Activated T-helper 2 cell treated with anti-CD3 and anti-CD28 coated beads, Interferon-gamma antibody, Interleukin-2, Interleukin-4, amounts not matched to agents 10 μg/mL and 5 μg/mL and 100 μg/mL, durations not matched to agents 14 hours and 24 hours and 36 hours (primary cell): ENCODE measurements around the gene RSPH3. TPM values are rescaled to one million over a fixed set of nuclear protein-coding genes. Genes with fewer than 3 reads are reported as not detected.
"Not testable (repeated sequence)": the region's sequence is repeated elsewhere in the genome, so short reads cannot be mapped to it uniquely, and the experiment has no call there.

Experiments used
- DNase-seq: peaks from one replicate; pipeline ENCODE4 v3.0.0; 2021; ENCODE audit warnings: low spot score
- H3K27ac Mint-ChIP-seq: one replicate; pipeline ENCODE4 v1.8.0; 2021; ENCODE audit warnings: mixed read lengths
- H3K27me3 Mint-ChIP-seq: one replicate; pipeline ENCODE4 v1.8.0; 2021; ENCODE audit warnings: low read depth, mixed read lengths
- H3K36me3 Mint-ChIP-seq: one replicate; pipeline ENCODE4 v1.8.0; 2021; ENCODE audit warnings: low read depth, mixed read lengths
- H3K4me1 Mint-ChIP-seq: one replicate; pipeline ENCODE4 v1.8.0; 2021; ENCODE audit warnings: low read depth, mixed read lengths
- H3K4me3 Mint-ChIP-seq: one replicate; pipeline ENCODE4 v1.8.0; 2021; ENCODE audit warnings: low read depth, mild to moderate bottlenecking, moderate library complexity, mixed read lengths
- H3K9me3 Mint-ChIP-seq: one replicate; pipeline ENCODE4 v1.8.0; 2021; ENCODE audit warnings: mixed read lengths
- intact Hi-C: fragments of 100-400 bp; cut with micrococcal nuclease; formaldehyde crosslinking; loops from one replicate; pipeline ENCODE4 v1.15.1; 2023
- total RNA-seq: library from RNA; stranded (reverse); gene quantifications from 2 replicates; pipeline ENCODE4 v1.2.3, GENCODE V29; 2022

Gene RSPH3
- total RNA-seq, 1 donor from 2014 or later, result 4.9 TPM

DNA sequence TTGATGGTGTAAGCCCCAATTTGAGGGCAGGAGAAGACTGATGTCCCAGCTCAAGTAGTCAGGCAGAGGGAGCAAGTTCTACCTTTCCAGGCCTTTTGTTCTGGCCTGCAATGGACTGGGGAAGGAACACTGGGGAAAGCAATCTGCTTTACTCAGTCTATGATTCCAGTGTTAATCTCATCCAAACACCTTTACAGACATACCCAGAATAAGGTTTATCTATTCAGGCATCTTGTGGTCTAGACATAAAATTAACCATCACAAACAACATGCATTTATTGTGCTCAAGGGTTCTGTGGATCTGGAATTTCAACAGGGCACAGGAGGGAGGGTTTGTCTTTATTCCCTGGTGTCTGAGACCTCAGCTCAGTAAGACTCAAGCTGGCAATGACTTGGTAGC lies 14.4 kb upstream of the RSPH3 start:
- Mint-ChIP-seq H3K27me3 (no peaks in the 10 kb centered on the region), H3K27ac (no peak overlapping the region), H3K36me3 (peaks cover 6% of the 10 kb centered on the region), H3K9me3 (no peaks in the 10 kb centered on the region), H3K4me3 (no peak overlapping the region), H3K4me1 (peaks cover 58% of the 10 kb centered on the region)
- intact Hi-C loops, result no loop called here
- DNase-seq, result no peak

DNA sequence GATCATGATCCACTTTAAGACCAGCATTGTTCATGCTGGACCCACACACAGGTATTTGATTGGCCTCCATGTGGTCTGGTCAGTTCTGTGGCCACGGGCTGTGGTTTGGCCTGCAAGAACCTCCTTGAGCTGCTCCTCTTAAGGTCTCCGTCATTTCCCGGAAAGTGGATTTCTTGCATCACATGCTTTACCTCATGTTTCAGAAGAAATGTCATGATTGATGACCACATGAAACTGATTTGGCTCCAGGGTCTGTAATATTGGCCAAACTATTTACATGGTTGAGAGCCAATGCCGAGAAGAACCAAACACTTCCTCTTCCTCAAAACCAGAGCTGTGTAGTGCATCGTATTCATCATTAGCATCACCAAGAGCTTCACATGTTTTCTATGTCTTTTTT lies 13.2 kb upstream of the RSPH3 start:
- no peak for DNase-seq
- intact Hi-C loops, result no loop called here
- Mint-ChIP-seq H3K27me3 (no peaks in the 10 kb centered on the region), H3K36me3 (peaks cover 3% of the 10 kb centered on the region), H3K9me3 (no peaks in the 10 kb centered on the region), H3K4me1 (peaks cover 52% of the 10 kb centered on the region), H3K27ac (no peak overlapping the region), H3K4me3 (no peak overlapping the region)

DNA sequence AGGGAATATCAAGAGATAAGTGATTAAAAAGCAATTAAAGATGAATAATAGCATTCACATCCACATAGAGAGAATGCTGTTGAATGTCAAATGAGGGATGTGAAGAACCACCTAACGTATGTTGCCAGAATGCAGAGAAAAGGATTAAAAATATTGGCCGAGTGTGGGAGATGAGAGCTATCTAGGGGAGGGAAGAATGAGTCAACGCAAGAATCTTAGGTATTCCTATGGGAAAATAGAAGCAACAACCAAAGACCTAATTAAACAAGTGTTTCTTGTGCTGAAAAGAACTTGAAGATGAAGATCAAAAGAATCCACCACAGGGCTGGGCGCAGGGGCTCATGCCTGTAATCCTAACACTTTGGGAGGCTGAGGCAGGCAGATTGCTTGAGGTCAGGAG lies 12.2 kb upstream of the RSPH3 start:
- no peaks in the 10 kb centered on the region for H3K27me3 Mint-ChIP-seq
- DNase-seq, result no peak
- intact Hi-C loops, result no loop called here
- peaks cover 3% of the 10 kb centered on the region for H3K36me3 Mint-ChIP-seq
- no peaks in the 10 kb centered on the region for H3K9me3 Mint-ChIP-seq
- peaks cover 49% of the 10 kb centered on the region for H3K4me1 Mint-ChIP-seq
- H3K27ac Mint-ChIP-seq, result no peak overlapping the region
- no peak overlapping the region for H3K4me3 Mint-ChIP-seq

DNA sequence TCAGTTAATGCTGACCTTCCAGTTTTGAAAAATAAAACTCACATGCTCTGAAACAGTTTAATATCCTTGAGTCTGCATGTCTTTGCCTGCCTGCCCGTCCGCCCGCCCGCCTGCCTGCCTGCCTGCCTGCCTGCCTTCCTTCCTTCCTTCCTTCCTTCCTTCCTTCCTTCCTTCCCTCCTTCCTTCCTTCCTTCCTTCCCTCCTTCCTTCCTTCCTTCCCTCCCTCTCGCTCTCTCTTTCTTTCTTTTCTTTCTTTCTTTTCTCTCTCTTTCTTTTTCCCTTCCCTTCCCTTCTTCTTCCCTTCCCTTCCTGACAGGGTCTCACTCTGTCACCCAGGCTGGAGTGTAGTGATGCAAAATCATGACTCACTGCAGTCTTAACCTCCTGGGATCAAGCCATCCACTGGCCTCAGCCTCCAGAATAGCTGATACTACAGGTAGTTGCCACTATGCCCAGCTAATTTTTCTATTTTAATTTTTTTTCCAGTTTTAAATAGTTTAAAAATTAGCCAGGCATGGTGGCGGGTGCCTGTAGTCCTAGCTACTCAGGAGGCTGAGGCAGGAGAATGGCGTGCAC lies 10.1 kb upstream of the RSPH3 start:
- DNase-seq, intact Hi-C loops, H3K9me3 Mint-ChIP-seq, H3K27me3 Mint-ChIP-seq, H3K27ac Mint-ChIP-seq, H3K36me3 Mint-ChIP-seq: not testable (repeated sequence)
- H3K4me1 Mint-ChIP-seq, result peaks cover 45% of the 10 kb centered on the region
- H3K4me3 Mint-ChIP-seq, result peak overlapping the region; percentile 3

DNA sequence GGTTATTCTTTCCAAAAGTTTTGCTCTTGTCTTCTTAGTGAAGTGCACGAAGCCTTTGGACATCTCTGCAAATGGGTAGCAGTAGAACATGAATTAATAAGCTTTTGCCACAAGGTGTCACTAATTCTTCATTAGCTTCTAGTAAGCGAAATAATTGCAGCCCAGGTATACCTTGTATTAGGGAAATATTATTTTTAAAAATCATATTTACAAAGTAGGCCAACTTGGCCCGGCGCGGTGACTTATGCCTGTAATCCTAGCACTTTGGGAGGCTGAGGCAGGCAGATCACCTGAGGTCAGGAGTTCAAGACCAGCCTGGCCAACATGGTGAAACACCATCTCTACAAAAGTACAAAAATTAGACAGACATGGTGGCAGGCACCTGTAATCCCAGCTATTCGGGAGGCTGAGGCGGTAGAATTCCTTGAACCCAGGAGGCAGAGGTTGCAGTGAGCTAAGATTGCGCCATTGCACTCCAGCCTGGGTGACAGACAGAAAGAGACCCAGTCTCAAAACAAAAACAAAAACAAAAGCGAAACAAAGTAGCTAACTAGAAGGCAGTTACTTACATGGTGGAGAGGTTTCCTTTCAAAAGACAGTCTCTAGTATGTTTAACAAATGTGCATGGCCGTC lies 8.8 kb upstream of the RSPH3 start:
- peaks cover 3% of the 10 kb centered on the region for H3K36me3 Mint-ChIP-seq
- no peak overlapping the region for H3K4me3 Mint-ChIP-seq
- intact Hi-C loops, result loop anchor here (1.0 kb wide), 3 partner anchors 8 to 126 kb away; partner anchors contain the start of gene RSPH3
- no peak overlapping the region for H3K27ac Mint-ChIP-seq
- no peaks in the 10 kb centered on the region for H3K27me3 Mint-ChIP-seq
- no peaks in the 10 kb centered on the region for H3K9me3 Mint-ChIP-seq
- DNase-seq, result no peak
- peaks cover 35% of the 10 kb centered on the region for H3K4me1 Mint-ChIP-seq

DNA sequence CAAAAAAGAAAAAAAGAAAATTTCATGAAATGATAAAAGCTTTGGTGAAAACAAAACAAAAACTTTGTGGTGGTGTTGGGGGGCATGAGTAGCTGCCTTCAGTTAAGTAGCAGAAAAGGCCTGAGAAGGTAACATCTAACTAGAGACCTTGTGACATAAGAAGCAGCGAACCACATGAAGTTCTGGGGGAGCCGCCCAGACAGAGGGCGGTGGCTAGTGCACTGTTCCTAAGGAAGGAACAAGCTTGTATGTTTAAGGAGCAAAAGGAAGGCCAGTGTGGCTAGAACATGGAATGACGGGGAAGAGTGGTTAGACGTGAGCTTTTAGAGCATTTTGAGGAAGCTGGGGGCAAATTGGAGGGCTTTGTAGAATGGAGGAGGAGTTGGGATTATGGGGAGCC lies 7.5 kb upstream of the RSPH3 start:
- no peak for DNase-seq
- Mint-ChIP-seq H3K9me3 (no peaks in the 10 kb centered on the region), H3K27me3 (no peaks in the 10 kb centered on the region), H3K36me3 (peaks cover 3% of the 10 kb centered on the region), H3K4me1 (peaks cover 31% of the 10 kb centered on the region), H3K4me3 (no peak overlapping the region), H3K27ac (no peak overlapping the region)
- intact Hi-C loops, result no loop called here

DNA sequence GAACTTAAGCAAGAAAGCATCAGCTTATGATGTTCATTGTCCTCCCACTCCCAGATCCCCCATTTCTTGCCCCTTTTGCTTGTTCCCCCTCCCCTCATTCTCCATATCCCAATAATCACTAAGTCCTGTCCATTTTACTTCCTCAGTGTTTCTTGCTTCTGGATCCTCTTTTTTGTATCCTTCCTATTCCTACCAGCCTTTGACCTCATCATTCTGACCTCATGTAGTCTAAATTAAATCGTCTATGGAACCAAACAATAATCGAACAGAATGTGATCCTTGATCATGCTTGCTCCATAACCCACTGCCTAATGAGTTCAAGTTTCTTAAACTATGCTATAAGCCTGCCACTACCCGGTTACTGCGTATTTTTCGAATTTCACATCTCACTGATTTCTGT lies 5.4 kb upstream of the RSPH3 start:
- no peak overlapping the region for H3K27ac Mint-ChIP-seq
- intact Hi-C loops, result no loop called here
- no peak overlapping the region for H3K4me3 Mint-ChIP-seq
- peaks cover 37% of the 10 kb centered on the region for H3K4me1 Mint-ChIP-seq
- no peaks in the 10 kb centered on the region for H3K36me3 Mint-ChIP-seq
- H3K27me3 Mint-ChIP-seq, result no peaks in the 10 kb centered on the region
- H3K9me3 Mint-ChIP-seq, result no peaks in the 10 kb centered on the region
- DNase-seq, result no peak

DNA sequence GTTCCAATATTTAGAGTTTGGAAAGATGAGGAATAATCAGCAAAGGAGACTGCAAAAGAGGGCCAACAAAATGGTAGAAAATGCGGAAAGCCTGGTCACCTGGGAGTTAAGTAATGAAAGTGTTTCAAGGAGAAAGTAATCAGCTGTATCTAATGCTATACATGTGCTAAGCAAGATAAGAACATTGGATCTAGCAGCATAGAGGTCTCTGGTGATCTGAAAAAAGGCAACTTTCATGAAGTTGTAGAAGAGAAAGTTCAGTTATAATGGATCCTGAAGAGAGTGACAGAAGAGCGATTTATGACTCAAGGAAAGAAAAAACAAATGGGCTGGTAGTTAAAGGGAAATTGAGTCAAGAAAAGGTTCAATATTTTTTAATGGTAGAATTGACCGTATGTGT lies 4.6 kb upstream of the RSPH3 start:
- no peaks in the 10 kb centered on the region for H3K9me3 Mint-ChIP-seq
- DNase-seq, result no peak
- peaks cover 34% of the 10 kb centered on the region for H3K4me1 Mint-ChIP-seq
- no peak overlapping the region for H3K4me3 Mint-ChIP-seq
- intact Hi-C loops, result no loop called here
- no peaks in the 10 kb centered on the region for H3K27me3 Mint-ChIP-seq
- no peak overlapping the region for H3K27ac Mint-ChIP-seq
- no peaks in the 10 kb centered on the region for H3K36me3 Mint-ChIP-seq

DNA sequence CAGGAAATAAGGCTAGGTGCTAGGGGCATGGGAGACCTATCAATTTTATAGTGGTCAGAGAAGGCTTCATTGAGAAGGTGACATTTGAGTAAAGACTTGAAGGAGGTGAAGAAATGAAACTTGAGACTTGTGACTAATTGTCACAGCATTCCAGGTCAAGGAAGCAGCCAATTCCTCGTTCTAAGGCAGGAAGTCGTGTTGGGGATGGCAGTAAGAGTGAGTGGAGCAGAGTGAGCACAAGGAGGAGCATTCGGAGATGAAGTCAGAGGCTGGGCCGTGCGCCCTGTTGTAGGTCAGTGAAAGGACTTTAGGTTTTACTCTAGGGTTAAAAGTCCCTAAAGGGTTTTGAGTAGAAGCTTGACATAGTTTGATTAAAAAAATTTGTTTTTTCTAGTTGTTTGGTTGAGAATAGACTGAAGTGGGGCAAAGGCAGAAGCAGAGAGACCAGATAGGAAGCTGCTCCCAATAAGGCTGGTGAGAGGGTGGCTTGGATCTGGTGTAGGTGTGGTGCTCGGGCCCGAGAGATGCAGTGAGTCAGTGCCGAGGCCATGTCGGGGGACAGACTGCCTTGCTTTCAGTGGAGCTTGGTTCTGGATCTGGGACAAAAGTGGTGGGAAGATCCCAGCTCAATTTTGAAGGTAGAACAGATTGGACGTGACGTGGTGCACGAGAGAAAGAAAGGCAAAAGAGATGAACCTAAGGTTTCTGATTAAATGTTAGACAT lies 2.6 kb upstream of the RSPH3 start:
- intact Hi-C loops, result no loop called here
- Mint-ChIP-seq H3K36me3 (no peaks in the 10 kb centered on the region), H3K4me1 (peaks cover 31% of the 10 kb centered on the region), H3K4me3 (no peak overlapping the region), H3K27me3 (no peaks in the 10 kb centered on the region), H3K9me3 (no peaks in the 10 kb centered on the region), H3K27ac (no peak overlapping the region)
- no peak for DNase-seq

DNA sequence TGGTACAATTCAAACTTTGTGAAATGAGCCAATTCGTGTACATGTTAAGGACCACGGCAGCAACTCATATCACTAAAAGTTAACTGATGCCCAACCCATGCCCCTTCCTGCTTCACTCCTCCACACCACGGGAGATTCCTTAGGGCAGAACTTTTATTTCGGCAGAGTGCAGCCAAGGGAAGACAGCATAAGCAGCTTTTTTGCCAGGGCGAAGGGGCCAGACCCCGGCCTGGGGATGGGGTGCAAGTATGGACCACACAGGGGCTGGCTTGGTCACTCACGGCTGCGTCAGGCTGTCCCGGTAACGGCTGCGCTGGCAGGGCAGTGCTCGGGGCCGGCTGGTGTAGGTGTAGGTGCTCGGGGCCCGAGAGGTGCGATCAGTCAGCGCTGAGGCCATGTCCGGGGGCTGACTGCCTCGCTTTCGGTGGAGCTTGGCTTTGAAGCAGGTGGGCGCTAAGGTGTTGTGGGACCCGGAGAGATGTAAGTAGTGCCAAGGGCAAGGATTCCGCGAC lies 792 bp downstream of the RSPH3 start:
- H3K36me3 Mint-ChIP-seq, result peaks cover 6% of the 10 kb centered on the region
- peaks cover 47% of the 10 kb centered on the region for H3K4me1 Mint-ChIP-seq
- H3K27me3 Mint-ChIP-seq, result no peaks in the 10 kb centered on the region
- peak overlapping the region; percentile 89 for H3K27ac Mint-ChIP-seq
- peak overlapping the region; percentile 96 for H3K4me3 Mint-ChIP-seq
- no peaks in the 10 kb centered on the region for H3K9me3 Mint-ChIP-seq
- intact Hi-C loops, result loop anchor here (1.0 to 5.0 kb wide), 2 partner anchors 46 to 352 kb away; no protein-coding TSS in a partner anchor
- DNase-seq, result no peak

DNA sequence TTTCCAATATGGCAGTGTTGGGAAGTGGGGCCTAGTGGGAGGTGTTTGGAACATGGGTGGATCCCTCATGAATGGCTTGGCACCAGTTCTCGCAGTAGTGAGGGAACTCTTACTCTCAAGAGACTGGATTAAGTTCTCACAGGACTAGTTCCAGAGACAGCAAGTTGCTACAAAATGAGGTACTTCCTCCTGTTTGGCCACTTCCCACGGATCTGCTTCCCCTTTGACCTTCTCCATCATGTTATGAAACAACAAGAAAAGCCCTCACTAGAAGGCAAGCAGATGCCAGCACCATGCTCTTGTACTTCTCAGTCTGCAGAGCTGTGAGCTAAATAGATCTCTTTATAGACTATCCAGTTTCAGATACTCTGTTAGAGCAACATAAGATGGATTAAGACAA lies 3.1 kb downstream of the RSPH3 start:
- no peak overlapping the region for H3K4me3 Mint-ChIP-seq
- no peaks in the 10 kb centered on the region for H3K27me3 Mint-ChIP-seq
- no peak for DNase-seq
- H3K4me1 Mint-ChIP-seq, result peaks cover 36% of the 10 kb centered on the region
- peaks cover 14% of the 10 kb centered on the region for H3K36me3 Mint-ChIP-seq
- peak overlapping the region; percentile 16 for H3K27ac Mint-ChIP-seq
- intact Hi-C loops, result loop anchor here (5.0 kb wide), 1 partner anchor 350 kb away; no protein-coding TSS in a partner anchor
- no peaks in the 10 kb centered on the region for H3K9me3 Mint-ChIP-seq

DNA sequence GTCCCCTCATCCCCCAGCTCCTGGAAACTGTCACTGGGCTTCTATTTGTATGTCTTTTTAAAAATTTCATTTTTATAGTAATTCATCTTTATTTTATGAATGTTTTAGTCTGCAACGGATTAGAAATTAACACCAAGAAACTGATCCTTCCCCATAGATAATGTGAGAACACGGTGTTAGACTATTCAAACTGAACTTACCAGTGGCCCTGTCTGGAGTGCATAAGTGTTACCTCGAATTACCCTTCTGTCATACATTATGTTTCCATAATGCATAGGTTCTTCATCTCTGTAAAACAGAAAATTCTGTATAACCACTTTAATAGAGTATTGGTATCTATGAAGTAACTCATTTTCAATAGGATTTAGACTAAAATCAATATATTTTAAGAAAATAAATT lies 6.4 kb downstream of the RSPH3 start:
- no peak for DNase-seq
- intact Hi-C loops, result loop anchor here (2.0 kb wide), 1 partner anchor 175 kb away; the partner anchor contains the start of gene EZR
- no peak overlapping the region for H3K27ac Mint-ChIP-seq
- H3K4me1 Mint-ChIP-seq, result peaks cover 27% of the 10 kb centered on the region
- peaks cover 14% of the 10 kb centered on the region for H3K9me3 Mint-ChIP-seq
- H3K36me3 Mint-ChIP-seq, result peaks cover 24% of the 10 kb centered on the region
- H3K27me3 Mint-ChIP-seq, result no peaks in the 10 kb centered on the region
- H3K4me3 Mint-ChIP-seq, result no peak overlapping the region
